ENCODE results near the gene VPS9D1.

DNA sequence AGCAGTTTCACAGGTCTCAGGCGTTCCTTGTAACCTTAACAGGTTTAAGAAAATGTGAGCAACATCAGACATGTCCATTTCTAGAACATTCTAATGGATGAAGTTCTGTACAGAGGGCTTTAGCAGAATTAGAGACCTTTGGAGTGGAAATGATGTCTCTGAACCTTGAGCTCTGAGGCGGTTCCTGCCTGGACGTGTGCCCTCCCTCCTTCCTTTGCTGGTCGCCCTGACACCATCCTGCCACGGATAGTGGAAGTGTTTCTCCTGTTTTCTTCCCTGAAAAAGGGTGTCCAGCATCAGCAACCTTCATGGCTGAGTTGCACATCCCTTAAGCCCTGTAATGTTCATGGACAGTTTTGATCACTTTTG, 51.9 kb downstream of the VPS9D1 start:
- TF ChIP-seq, protein P1, sequence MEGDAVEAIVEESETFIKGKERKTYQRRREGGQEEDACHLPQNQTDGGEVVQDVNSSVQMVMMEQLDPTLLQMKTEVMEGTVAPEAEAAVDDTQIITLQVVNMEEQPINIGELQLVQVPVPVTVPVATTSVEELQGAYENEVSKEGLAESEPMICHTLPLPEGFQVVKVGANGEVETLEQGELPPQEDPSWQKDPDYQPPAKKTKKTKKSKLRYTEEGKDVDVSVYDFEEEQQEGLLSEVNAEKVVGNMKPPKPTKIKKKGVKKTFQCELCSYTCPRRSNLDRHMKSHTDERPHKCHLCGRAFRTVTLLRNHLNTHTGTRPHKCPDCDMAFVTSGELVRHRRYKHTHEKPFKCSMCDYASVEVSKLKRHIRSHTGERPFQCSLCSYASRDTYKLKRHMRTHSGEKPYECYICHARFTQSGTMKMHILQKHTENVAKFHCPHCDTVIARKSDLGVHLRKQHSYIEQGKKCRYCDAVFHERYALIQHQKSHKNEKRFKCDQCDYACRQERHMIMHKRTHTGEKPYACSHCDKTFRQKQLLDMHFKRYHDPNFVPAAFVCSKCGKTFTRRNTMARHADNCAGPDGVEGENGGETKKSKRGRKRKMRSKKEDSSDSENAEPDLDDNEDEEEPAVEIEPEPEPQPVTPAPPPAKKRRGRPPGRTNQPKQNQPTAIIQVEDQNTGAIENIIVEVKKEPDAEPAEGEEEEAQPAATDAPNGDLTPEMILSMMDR (IDR thresholded peaks at IDR 0.05), result no peak
- TF ChIP-seq, protein P2, sequence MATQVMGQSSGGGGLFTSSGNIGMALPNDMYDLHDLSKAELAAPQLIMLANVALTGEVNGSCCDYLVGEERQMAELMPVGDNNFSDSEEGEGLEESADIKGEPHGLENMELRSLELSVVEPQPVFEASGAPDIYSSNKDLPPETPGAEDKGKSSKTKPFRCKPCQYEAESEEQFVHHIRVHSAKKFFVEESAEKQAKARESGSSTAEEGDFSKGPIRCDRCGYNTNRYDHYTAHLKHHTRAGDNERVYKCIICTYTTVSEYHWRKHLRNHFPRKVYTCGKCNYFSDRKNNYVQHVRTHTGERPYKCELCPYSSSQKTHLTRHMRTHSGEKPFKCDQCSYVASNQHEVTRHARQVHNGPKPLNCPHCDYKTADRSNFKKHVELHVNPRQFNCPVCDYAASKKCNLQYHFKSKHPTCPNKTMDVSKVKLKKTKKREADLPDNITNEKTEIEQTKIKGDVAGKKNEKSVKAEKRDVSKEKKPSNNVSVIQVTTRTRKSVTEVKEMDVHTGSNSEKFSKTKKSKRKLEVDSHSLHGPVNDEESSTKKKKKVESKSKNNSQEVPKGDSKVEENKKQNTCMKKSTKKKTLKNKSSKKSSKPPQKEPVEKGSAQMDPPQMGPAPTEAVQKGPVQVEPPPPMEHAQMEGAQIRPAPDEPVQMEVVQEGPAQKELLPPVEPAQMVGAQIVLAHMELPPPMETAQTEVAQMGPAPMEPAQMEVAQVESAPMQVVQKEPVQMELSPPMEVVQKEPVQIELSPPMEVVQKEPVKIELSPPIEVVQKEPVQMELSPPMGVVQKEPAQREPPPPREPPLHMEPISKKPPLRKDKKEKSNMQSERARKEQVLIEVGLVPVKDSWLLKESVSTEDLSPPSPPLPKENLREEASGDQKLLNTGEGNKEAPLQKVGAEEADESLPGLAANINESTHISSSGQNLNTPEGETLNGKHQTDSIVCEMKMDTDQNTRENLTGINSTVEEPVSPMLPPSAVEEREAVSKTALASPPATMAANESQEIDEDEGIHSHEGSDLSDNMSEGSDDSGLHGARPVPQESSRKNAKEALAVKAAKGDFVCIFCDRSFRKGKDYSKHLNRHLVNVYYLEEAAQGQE (IDR thresholded peaks at IDR 0.05; ENCODE audit: insufficient read depth in 1 of 2, low read depth in 2 of 2, low read length in 1 of 2), result no peak
- TF ChIP-seq POLR2AphosphoS5 (IDR thresholded peaks at IDR 0.05; ENCODE audit: low read depth, low read length), result no peak
